ENCODE measurements around the gene ANXA6. TPM values are rescaled to one million over a fixed set of nuclear protein-coding genes. Genes with fewer than 3 reads are reported as not detected.

ANXA6 gene
- total RNA-seq, 1 donor from 2014 or later: 27.7 TPM

GRCh38 chr5:151110122-151110681, 47.4 kb downstream of the ANXA6 start:
- no peak for DNase-seq (ENCODE audit: low spot score, unreplicated experiment)
- no peaks in the 10 kb centered on the region for H3K27me3 Mint-ChIP-seq
- H3K27ac Mint-ChIP-seq: peak overlapping the region; percentile 54
- no peaks in the 10 kb centered on the region for H3K36me3 Mint-ChIP-seq (ENCODE audit: insufficient read depth)
- TF ChIP-seq, protein P1, sequence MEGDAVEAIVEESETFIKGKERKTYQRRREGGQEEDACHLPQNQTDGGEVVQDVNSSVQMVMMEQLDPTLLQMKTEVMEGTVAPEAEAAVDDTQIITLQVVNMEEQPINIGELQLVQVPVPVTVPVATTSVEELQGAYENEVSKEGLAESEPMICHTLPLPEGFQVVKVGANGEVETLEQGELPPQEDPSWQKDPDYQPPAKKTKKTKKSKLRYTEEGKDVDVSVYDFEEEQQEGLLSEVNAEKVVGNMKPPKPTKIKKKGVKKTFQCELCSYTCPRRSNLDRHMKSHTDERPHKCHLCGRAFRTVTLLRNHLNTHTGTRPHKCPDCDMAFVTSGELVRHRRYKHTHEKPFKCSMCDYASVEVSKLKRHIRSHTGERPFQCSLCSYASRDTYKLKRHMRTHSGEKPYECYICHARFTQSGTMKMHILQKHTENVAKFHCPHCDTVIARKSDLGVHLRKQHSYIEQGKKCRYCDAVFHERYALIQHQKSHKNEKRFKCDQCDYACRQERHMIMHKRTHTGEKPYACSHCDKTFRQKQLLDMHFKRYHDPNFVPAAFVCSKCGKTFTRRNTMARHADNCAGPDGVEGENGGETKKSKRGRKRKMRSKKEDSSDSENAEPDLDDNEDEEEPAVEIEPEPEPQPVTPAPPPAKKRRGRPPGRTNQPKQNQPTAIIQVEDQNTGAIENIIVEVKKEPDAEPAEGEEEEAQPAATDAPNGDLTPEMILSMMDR (IDR thresholded peaks at IDR 0.05; ENCODE audit: unreplicated experiment): no peak
- no peak overlapping the region for H3K4me3 Mint-ChIP-seq (ENCODE audit: low read depth)
- H3K4me1 Mint-ChIP-seq (ENCODE audit: low read depth): peaks cover 3% of the 10 kb centered on the region
- H3K9me3 Mint-ChIP-seq (ENCODE audit: low read depth): no peaks in the 10 kb centered on the region

GRCh38 chr5:151108566-151108965, 49.0 kb downstream of the ANXA6 start:
- Mint-ChIP-seq H3K4me1 (ENCODE audit: low read depth) (peaks cover 3% of the 10 kb centered on the region), H3K36me3 (ENCODE audit: insufficient read depth) (no peaks in the 10 kb centered on the region), H3K9me3 (ENCODE audit: low read depth) (no peaks in the 10 kb centered on the region), H3K27ac (peak overlapping the region; percentile 70), H3K27me3 (no peaks in the 10 kb centered on the region), H3K4me3 (ENCODE audit: low read depth) (no peak overlapping the region)
- no peak for DNase-seq (ENCODE audit: low spot score, unreplicated experiment)
- TF ChIP-seq, protein P1 (IDR thresholded peaks at IDR 0.05; ENCODE audit: unreplicated experiment): no peak

DNA sequence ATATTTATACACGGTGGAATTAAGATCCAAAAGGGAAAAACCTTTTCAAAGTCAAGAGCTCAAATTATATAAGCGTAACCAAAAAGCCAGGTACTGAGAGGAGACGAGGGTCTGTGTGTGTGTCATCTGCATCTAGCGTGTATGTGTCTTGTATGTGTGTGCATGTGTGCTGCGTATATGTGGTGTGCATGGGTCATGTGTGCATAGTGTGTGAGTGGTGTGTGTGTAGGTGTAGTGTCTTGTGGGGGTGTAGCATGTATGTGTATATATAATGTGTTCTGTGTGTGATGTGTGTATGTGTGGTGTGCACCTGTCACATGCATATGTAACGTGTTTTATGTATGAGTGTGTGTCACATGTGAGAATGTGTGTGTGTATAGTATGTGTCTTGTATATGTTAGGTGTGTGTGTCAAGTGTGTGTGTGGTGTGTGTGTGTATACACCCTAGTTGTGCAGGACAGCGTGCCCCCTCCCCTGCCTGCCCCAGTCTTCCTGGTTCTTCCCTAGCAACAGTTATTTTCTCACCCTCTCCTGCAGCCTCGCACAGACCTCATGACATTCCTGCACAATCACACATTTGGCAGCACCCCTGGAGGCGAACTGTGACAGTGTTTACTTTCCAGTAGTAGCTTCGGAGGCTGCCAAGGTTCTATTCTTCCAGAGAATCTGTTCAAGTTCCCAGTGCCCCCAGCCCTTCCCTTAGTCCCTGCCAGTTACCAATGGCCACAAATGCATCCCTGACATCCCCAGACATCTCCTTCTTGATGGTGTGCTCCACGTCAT, 49.6 kb downstream of the ANXA6 start:
- no peak for DNase-seq (ENCODE audit: low spot score, unreplicated experiment)

DNA sequence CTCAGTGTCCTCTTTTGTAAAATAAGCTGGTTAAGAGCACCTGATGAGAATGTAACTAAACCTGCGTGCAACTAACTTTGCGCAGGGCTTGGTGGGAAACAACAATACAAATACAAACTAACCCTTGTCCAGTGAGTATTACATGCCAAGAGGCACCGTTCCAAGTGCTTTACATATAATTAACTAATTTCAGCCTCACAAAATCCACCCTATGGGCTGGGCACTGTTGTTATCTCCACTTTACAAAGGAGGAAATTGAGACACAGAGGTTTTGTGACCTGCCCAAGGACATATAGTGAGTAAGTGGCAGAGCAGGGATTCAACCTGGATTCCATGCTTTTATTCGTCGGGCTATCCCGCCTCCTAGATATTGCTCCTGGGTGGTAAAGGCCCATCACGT, 50.5 kb downstream of the ANXA6 start:
- Mint-ChIP-seq H3K9me3 (ENCODE audit: low read depth) (no peaks in the 10 kb centered on the region), H3K36me3 (ENCODE audit: insufficient read depth) (no peaks in the 10 kb centered on the region), H3K4me3 (ENCODE audit: low read depth) (no peak overlapping the region), H3K27ac (no peak overlapping the region), H3K27me3 (no peaks in the 10 kb centered on the region), H3K4me1 (ENCODE audit: low read depth) (peaks cover 3% of the 10 kb centered on the region)
- TF ChIP-seq, protein P1 (IDR thresholded peaks at IDR 0.05; ENCODE audit: unreplicated experiment): no peak
- no peak for DNase-seq (ENCODE audit: low spot score, unreplicated experiment)

More for the DNA sequence above, 49.6 kb downstream of the ANXA6 start:
- Mint-ChIP-seq H3K4me1 (ENCODE audit: low read depth) (peaks cover 3% of the 10 kb centered on the region), H3K27ac (peak overlapping the region; percentile 70), H3K27me3 (no peaks in the 10 kb centered on the region), H3K36me3 (ENCODE audit: insufficient read depth) (no peaks in the 10 kb centered on the region), H3K4me3 (ENCODE audit: low read depth) (no peak overlapping the region), H3K9me3 (ENCODE audit: low read depth) (no peaks in the 10 kb centered on the region)
- TF ChIP-seq, protein P1 (IDR thresholded peaks at IDR 0.05; ENCODE audit: unreplicated experiment): no peak

DNA sequence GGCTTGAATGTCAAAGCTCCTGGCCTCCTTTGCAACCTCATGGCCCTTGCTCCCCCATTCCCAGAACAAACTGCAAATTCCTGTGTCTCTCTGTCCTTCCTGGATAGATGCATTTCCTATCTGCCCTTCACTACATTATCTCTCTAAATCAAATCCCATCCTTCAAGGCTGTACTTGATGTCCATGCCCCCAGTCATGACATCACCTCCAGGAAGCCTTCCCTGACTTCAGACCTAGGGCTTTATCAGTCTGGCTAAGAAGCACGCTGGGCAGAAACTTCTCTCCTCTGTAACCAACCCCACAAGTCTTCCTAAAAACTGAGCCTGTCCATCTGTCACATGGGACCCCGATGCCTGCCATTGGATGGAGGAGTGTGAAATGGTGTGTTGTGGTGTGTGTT, 51.1 kb downstream of the ANXA6 start:
- TF ChIP-seq, protein P1 (IDR thresholded peaks at IDR 0.05; ENCODE audit: unreplicated experiment): no peak
- no peak for DNase-seq (ENCODE audit: low spot score, unreplicated experiment)
- Mint-ChIP-seq H3K27me3 (no peaks in the 10 kb centered on the region), H3K36me3 (ENCODE audit: insufficient read depth) (no peaks in the 10 kb centered on the region), H3K27ac (no peak overlapping the region), H3K4me1 (ENCODE audit: low read depth) (peaks cover 3% of the 10 kb centered on the region), H3K4me3 (ENCODE audit: low read depth) (no peak overlapping the region), H3K9me3 (ENCODE audit: low read depth) (no peaks in the 10 kb centered on the region)
